KBM-7 (cell line): ENCODE results near the gene RGMB.
A peak's percentile ranks its signal among the peaks of the same experiment; 100 is the strongest.

ENCODE experiments used
- DNase-seq: peaks from one replicate; pipeline ENCODE4 v3.0.0-alpha.2; 2015
- in situ Hi-C: fragments of 300-500 bp; cut with MboI; formaldehyde crosslinking; loops from 2 replicates; pipeline ENCODE4 v1.14.3; 2020; ENCODE audit warnings: low sequenced_read_pairs, low pct_unique_long_range_greater_than_20kb, mixed read lengths

Gene RGMB

GRCh38 chr5:98763001-98763630, 10.3 kb upstream of the RGMB start:
- in situ Hi-C loops, result no loop called here
- DNase-seq, result no peak

GRCh38 chr5:98765815-98766214, 7.6 kb upstream of the RGMB start:
- no peak for DNase-seq

GRCh38 chr5:98767581-98767980, 5.9 kb upstream of the RGMB start:
- no peak for DNase-seq
- in situ Hi-C loops, result no loop called here

More at GRCh38 chr5:98765815-98766214, 7.6 kb upstream of the RGMB start:
- in situ Hi-C loops, result no loop called here

- DNase-seq, result peak; percentile 65
- in situ Hi-C loops, result no loop called here
These were observed 5.1 kb upstream of the RGMB start for GRCh38 chr5:98768160-98768959.

GRCh38 chr5:98768960-98769209, 4.6 kb upstream of the RGMB start:
- in situ Hi-C loops, result no loop called here
- no peak for DNase-seq

DNA sequence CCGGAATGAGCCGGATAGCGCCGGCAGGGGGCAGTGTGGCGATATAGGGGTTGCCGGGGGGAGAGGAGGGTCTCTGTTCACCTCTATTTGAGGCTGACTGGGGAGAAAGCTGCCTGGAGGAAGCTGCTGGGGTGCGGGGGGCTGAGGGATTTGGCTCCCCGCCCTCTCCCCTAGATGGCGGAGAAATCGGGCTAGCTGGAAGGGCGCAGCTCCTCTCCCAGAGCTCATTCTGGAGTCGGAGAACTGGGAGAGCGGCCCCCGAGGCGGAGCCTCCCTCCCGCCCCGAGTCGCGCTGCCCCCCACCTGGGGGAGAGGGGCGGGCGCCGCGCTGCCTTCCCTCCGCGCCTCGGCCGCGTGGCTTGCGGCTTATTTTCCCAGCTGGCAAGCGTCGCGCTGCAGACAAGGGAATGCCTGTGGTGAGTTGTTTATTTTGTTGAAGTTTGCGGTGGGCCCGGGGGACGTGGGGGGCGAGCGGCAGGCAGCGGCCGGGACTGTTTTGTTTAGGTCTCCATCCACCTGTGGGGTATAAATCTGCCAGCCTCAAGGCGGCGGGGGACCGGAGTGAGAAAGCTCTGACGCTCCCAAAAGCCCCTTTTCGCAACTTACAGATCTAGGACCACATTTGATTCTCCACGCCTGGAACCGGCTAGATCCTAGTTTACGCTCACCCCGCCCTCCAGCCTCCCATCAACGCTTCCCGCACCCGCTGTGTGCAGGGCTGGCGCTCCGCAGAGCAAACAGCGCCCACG, 4.1 kb upstream of the RGMB start:
- DNase-seq, result peak; percentile 53
- in situ Hi-C loops, result no loop called here

DNA sequence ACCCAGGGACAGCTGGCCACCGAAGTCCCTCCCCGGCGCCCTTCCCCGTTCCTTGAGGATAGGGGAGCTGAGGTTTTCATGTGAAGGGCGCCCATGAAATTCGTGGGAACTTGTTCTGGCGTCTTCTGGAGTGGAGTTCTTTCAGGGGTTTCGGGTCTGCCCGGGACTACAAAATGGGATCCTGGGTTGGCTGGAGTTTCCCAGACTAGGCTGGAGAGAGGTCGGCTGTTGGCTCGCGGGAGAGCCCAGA, 3.6 kb upstream of the RGMB start:
- in situ Hi-C loops, result no loop called here
- peak; percentile 27 for DNase-seq

DNA sequence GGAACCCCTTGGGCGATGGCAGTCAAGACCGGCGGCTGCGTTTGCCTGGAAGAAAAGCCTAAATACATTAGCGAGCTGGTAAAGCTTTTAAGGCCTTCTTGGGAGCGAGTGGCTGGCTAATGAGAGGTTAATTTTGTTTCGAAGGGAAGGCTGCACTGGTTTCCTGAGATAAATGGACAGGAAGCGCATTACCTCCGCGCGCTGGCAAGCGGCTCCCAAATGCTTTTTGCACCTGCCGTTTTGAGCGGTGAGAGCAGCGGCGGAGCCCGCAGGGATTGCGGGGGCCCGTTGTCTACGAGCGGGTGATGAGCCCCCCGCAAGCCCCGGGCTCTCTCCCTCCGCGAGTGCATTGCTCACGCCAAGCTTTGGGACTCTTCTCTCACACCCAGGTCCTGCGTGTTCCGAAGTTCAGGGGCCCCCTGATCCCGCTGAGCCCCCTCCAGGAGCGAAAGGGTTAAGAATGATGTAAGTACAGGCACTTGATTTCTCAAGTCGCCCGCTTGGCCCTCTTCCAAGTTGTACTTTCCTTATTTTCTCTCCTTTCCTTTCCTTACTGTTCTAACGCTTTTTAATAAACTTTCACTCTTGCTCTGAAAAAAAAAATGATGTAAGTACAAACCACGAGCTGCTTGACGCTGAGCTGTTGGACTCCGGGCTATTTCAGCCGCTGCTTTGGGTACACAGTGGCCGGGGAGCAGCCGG, 3.1 kb upstream of the RGMB start:
- DNase-seq, result peak; percentile 65
- in situ Hi-C loops, result no loop called here

GRCh38 chr5:98770911-98771322, 2.5 kb upstream of the RGMB start:
- in situ Hi-C loops, result no loop called here
- no peak for DNase-seq

GRCh38 chr5:98771382-98772109, 1.9 kb upstream of the RGMB start:
- in situ Hi-C loops, result no loop called here
- DNase-seq, result peak; percentile 79

DNA sequence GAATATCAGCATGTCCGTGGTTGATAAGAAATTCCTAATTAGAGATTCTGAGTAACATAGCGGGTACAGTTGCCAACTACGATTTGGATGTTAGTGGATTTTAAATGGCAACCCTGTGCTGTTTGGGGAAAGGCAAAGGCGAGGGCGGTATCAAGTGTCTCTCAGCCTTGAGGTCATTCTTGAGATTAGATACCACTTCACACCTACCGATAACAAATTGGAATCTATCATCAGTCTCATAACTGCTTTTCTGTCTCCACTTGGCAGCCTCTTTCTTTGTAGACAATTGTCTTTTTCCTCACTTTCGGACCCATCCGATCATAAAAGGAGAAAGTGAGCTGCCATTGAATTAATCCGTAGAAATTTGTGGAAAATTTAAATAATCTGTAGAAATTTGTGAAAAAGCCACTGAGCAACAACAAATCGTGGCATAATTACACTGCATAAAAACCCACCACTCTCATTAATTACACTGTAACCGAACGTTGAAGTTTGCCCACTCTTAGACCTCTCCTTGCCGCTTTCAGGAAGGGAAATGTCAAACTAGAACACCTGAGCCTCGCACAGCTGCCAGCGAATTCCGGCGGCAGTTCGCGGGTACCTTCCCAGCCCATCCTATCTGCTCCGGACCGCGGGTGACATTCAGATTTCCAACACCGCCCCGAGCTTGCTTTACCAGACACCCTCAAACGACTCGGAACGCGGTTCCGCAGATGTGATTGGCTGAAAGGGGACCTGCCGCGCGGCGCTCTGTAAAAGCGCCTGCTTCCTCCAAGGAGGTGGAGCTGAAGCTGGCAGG, 849 bp upstream of the RGMB start:
- in situ Hi-C loops, result no loop called here
- DNase-seq, result no peak

DNA sequence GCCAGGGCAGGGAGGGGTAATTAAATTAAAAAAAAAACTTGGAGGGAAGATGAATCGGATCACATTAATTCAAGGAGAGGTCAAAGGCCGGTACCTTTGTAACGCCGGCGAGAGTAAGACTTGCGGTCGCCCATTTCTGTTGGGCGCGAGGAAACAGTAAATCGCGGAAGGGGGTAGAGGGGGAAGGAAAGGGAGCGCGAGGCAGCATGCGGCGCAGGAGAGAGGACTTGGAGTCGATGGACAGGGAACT, 324 bp upstream of the RGMB start:
- DNase-seq, result no peak
- in situ Hi-C loops, result no loop called here

GRCh38 chr5:98774192-98775033, 950 bp downstream of the RGMB start:
- in situ Hi-C loops, result no loop called here
- peak; percentile 48 for DNase-seq

DNA sequence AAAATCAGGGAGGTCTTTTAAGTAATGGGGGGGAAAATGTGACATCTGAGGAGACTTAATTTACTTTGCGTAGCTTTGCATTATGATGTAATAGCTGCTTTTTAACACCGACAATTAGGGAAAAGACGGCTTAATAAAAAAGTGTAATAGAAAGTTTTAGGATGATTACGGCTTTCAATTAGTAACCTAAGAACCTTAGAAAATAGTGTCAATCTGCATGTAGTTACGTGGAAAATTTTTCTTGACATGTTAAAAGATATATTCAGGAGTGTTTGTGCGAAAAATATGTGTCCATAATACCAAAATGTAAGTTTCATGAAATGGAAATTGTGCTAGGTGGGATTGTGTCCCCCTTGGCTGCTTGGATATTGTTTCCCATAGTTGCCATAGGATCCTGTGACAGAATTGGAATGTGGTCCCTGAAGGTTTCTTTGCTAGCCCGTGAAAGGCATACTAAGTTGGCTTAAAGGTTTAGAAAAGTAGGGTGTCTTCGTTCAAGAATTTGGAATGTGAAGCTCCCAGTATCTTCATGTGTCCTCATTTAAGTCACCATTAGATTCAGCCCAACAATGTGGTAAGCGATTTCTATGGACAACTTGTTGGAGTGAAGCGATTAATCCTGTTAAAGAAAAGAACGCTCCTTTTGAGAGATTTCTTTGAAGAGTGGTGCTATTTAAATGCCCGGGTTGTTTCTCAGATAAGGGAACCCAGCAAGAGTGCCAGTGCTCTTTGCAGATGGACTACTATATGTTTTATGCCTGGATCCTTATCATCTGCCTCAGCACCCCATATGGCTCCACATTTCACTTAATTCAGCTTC, 2.0 kb downstream of the RGMB start:
- DNase-seq, result no peak

GRCh38 chr5:98776066-98776705, 2.7 kb downstream of the RGMB start:
- in situ Hi-C loops, result no loop called here
- DNase-seq, result no peak

More for the DNA sequence above, 2.0 kb downstream of the RGMB start:
- in situ Hi-C loops, result no loop called here

- no peak for DNase-seq
- in situ Hi-C loops, result no loop called here
These were observed 3.8 kb downstream of the RGMB start for GRCh38 chr5:98777295-98777694.
